ENCODE measurements around the gene GLB1L. TPM values are rescaled to one million over a fixed set of nuclear protein-coding genes. Genes with fewer than 3 reads are reported as not detected.
"Not testable (repeated sequence)": the region's sequence is repeated elsewhere in the genome, so short reads cannot be mapped to it uniquely, and the experiment has no call there.

Gene GLB1L
- total RNA-seq, 1 donor from 2014 or later, result 4.2 TPM

GRCh38 chr2:219261024-219261855, 16.0 kb upstream of the GLB1L start:
- intact Hi-C loops (cut with DNase I), result no loop called here
- ATAC-seq (no peak), DNase-seq (ENCODE audit: low spot score) (no peak)

GRCh38 chr2:219258942-219259341, 13.7 kb upstream of the GLB1L start:
- intact Hi-C loops (cut with DNase I); DNase-seq (ENCODE audit: low spot score); ATAC-seq: not testable (repeated sequence)

- intact Hi-C loops (cut with DNase I), result no loop called here
- DNase-seq (ENCODE audit: low spot score), result no peak
- ATAC-seq, result no peak
These were observed 9.5 kb upstream of the GLB1L start for GRCh38 chr2:219254590-219255201.

GRCh38 chr2:219253753-219254589, 8.7 kb upstream of the GLB1L start, which contains the start of gene TUBA4A:
TUBA4A (minus strand) TSS chr2:219253918; CDS start chr2:219253858, 60 bp downstream.
- DNase-seq (ENCODE audit: low spot score) (peak; percentile 89), ATAC-seq (peak; percentile 92)
- intact Hi-C loops (cut with DNase I), result no loop called here

- DNase-seq (ENCODE audit: low spot score), result peak; percentile 63
- intact Hi-C loops (cut with DNase I), result no loop called here
These were observed 7.9 kb upstream of the GLB1L start, which contains the start of gene TUBA4B for GRCh38 chr2:219252900-219253752. TUBA4B (plus strand) TSS chr2:219253243; CDS start chr2:219253408, 165 bp downstream.

GRCh38 chr2:219252570-219252899, 7.3 kb upstream of the GLB1L start:
- intact Hi-C loops (cut with DNase I), result no loop called here
- DNase-seq (ENCODE audit: low spot score), result no peak
- no peak for ATAC-seq

More at GRCh38 chr2:219252900-219253752, 7.9 kb upstream of the GLB1L start, which contains the start of gene TUBA4B:
- ATAC-seq, result peak; percentile 43

GRCh38 chr2:219252084-219252483, 6.8 kb upstream of the GLB1L start:
- ATAC-seq, result no peak
- DNase-seq (ENCODE audit: low spot score), result no peak
- intact Hi-C loops (cut with DNase I), result no loop called here

DNA sequence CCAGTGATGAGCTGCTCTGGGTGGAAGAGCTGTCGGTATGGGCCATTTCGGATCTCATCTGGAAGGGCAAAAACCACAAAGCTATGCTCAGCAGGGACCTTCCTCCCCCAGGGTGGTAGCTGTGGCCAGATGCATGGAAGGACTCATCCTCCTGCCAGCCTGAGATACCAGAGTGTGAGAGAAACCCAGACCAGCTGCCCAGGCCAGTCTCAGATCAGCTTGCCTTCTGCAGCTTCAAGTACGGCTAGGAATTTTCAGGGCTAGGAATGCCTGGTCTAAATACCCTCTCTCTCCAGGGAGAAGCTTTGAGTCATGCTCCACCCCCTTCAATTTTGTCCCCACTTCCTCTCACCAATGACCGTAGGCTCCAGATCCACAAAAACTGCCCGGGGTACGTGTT, 6.4 kb upstream of the GLB1L start:
- ATAC-seq, result no peak
- DNase-seq (ENCODE audit: low spot score), result no peak
- intact Hi-C loops (cut with DNase I), result no loop called here

GRCh38 chr2:219250049-219250781, 5.0 kb upstream of the GLB1L start:
- intact Hi-C loops (cut with DNase I), result no loop called here
- no peak for DNase-seq (ENCODE audit: low spot score)
- ATAC-seq, result no peak

- DNase-seq (ENCODE audit: low spot score), result peak; percentile 80
These were observed 4.1 kb upstream of the GLB1L start for GRCh38 chr2:219249203-219249980.

DNA sequence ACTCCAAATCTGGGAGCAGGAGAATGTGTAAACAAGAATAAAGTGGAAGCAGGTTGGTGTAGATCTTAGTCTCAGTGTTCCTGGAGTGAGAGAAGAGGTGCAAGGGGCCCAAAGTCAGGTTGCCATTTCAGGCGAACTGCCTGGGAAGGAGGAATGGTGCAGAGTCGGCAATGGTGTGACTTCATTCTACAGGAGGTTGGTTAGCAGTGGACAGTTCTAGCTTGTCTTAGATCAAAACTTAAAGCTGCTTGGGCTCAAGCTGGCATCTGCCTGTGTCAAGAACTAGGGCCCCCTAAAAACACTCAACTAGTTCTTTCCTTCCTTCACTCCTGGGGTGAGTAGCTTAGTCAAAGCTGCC, 3.6 kb upstream of the GLB1L start:
- intact Hi-C loops (cut with DNase I), result loop anchor here (10.0 kb wide), 1 partner anchor 1174 kb away; no protein-coding TSS in a partner anchor
- DNase-seq (ENCODE audit: low spot score), result no peak
- ATAC-seq, result no peak

More at GRCh38 chr2:219249203-219249980, 4.1 kb upstream of the GLB1L start:
- peak; percentile 10 for ATAC-seq
- intact Hi-C loops (cut with DNase I), result loop anchor here (10.0 kb wide), 1 partner anchor 1175 kb away; no protein-coding TSS in a partner anchor

DNA sequence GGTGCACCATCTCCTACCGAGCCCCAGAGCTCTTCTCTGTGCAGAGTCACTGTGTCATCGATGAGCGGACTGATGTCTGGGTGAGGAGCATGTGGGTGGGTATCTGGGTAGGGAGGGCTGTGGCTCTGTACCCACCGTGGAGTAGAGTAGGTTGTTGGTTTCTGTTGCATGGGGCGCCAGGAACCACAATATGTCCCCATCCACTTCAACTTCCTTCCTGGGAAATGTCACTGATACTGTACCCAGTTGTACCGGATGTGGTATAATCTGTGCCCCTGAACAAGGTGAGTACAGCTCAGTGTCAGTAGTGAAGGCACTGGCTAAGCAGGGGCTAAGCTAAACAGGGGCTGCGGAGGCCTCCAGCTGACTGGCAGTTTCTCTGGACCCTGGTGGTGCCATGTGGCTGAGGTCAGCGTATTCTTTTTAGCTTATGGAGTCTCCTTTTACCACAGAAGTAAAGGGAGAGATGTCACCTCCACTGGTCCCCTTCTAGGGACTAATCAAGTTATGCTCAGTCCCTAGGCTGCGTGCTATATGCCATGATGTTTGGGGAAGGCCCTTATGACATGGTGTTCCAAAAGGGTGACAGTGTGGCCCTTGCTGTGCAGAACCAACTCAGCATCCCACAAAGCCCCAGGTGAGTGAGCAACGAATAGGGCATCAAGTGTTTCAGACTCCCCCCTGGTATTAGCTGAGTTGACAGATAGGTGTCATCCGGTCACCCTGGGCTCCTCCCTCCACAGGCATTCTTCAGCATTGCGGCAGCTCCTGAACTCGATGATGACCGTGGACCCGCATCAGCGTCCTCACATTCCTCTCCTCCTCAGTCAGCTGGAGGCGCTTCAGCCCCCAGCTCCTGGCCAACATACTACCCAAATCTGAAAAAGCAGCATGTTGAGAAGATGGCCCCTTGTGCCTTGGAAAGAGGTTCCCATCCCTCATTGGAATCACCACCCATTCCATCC, 2.7 kb upstream of the GLB1L start:
- ATAC-seq (no peak), DNase-seq (ENCODE audit: low spot score) (no peak)
- intact Hi-C loops (cut with DNase I), result loop anchor here (10.0 kb wide), 1 partner anchor 1173 kb away; no protein-coding TSS in a partner anchor

GRCh38 chr2:219246559-219246958, 1.3 kb upstream of the GLB1L start:
- ATAC-seq, result no peak
- intact Hi-C loops (cut with DNase I), result loop anchor here (10.0 kb wide), 1 partner anchor 1172 kb away; no protein-coding TSS in a partner anchor

GRCh38 chr2:219245899-219246230, 621 bp upstream of the GLB1L start:
- ATAC-seq, result no peak
- intact Hi-C loops (cut with DNase I), result loop anchor here (1.0 to 10.0 kb wide), 2 partner anchors 21 to 1171 kb away; no protein-coding TSS in a partner anchor
- no peak for DNase-seq (ENCODE audit: low spot score)

More at GRCh38 chr2:219246559-219246958, 1.3 kb upstream of the GLB1L start:
- DNase-seq (ENCODE audit: low spot score), result no peak

GRCh38 chr2:219244789-219245147, 476 bp downstream of the GLB1L start:
- intact Hi-C loops (cut with DNase I), result loop anchor here (1.0 to 10.0 kb wide), 2 partner anchors 23 to 1170 kb away; no protein-coding TSS in a partner anchor
- ATAC-seq, result no peak

GRCh38 chr2:219243291-219243761, 1.9 kb downstream of the GLB1L start:
- intact Hi-C loops (cut with DNase I), result loop anchor here (10.0 kb wide), 1 partner anchor 1169 kb away; no protein-coding TSS in a partner anchor
- no peak for ATAC-seq
- DNase-seq (ENCODE audit: low spot score), result no peak

More at GRCh38 chr2:219244789-219245147, 476 bp downstream of the GLB1L start:
- no peak for DNase-seq (ENCODE audit: low spot score)
